Endodermal cell (in vitro differentiated cells): ENCODE results near the gene NRDE2. TPM values are rescaled to one million over a fixed set of nuclear protein-coding genes. Genes with fewer than 3 reads are reported as not detected.

ENCODE experiments used
- DNase-seq: peaks from one replicate; pipeline ENCODE4 v3.0.0-alpha.2; 2017
- H3K27ac ChIP-seq: 2 replicates; pipeline ENCODE4 v1.5.1; 2013; ENCODE audit warnings: mild to moderate bottlenecking, low read depth, low read length, moderate library complexity
- H3K27me3 ChIP-seq: 2 replicates; pipeline ENCODE4 v1.6.1; 2013; ENCODE audit warnings: mild to moderate bottlenecking, low read length, moderate library complexity; ENCODE audit not compliant: insufficient read depth, control insufficient read depth, poor library complexity, severe bottlenecking
- H3K36me3 ChIP-seq: 2 replicates; pipeline ENCODE4 v1.7.0; 2013; ENCODE audit warnings: mild to moderate bottlenecking, low read length, moderate library complexity; ENCODE audit not compliant: control insufficient read depth, insufficient read depth
- H3K4me1 ChIP-seq: one replicate; pipeline ENCODE4 v1.7.0; 2013; ENCODE audit warnings: low read length; ENCODE audit not compliant: control insufficient read depth, insufficient read depth
- H3K4me3 ChIP-seq: 2 replicates; pipeline ENCODE4 v1.5.1; 2013; ENCODE audit warnings: mild to moderate bottlenecking, low read length, moderate library complexity
- H3K9ac ChIP-seq: 2 replicates; pipeline ENCODE4 v1.6.1; 2013; ENCODE audit warnings: mild to moderate bottlenecking, low read length, moderate library complexity; ENCODE audit not compliant: poor library complexity, severe bottlenecking; ENCODE audit errors: extremely low read depth
- H3K9me3 ChIP-seq: 2 replicates; pipeline ENCODE4 v1.6.1; 2013; ENCODE audit warnings: mild to moderate bottlenecking, low read length, moderate library complexity; ENCODE audit not compliant: control insufficient read depth
- H3K27ac Mint-ChIP-seq: 2 replicates; pipeline ENCODE4 v1.8.0; 2020; ENCODE audit warnings: mixed read lengths
- H3K27me3 Mint-ChIP-seq: 2 replicates; pipeline ENCODE4 v1.8.0; 2021; ENCODE audit warnings: mild to moderate bottlenecking, mixed read lengths; ENCODE audit not compliant: insufficient read depth
- H3K36me3 Mint-ChIP-seq: 2 replicates; pipeline ENCODE4 v1.8.0; 2020; ENCODE audit warnings: low read depth, mixed read lengths
- H3K4me1 Mint-ChIP-seq: 2 replicates; pipeline ENCODE4 v1.8.0; 2020; ENCODE audit warnings: mixed read lengths
- H3K4me3 Mint-ChIP-seq: 2 replicates; pipeline ENCODE4 v1.8.0; 2020; ENCODE audit warnings: mild to moderate bottlenecking, moderate library complexity, mixed read lengths
- H3K9me3 Mint-ChIP-seq: 2 replicates; pipeline ENCODE4 v1.8.0; 2020; ENCODE audit warnings: mild to moderate bottlenecking, mixed read lengths
- WGBS, 2 experiments: methylation state at CpG; one replicate each; pipeline versions ENCODE4 v1.1.5 to v1.1.7; 2013; ENCODE audit warnings: missing lambda C conversion rate in 2 of 2, mixed read lengths in 1 of 2; ENCODE audit not compliant: insufficient coverage in 1 of 2, insufficient read length in 1 of 2; 5-methylcytosine and 5-hydroxymethylcytosine counted together
- total RNA-seq, 2 donors: library from RNA; stranded (reverse); fragmentation: NEBNext Ultra II Directional in 1 of 2; extraction: Animal tissue kit (Norgen Biotek cat#: 25700) in 1 of 2; gene quantifications; 2 replicates in 1 of 2; 3 replicates in 1 of 2; pipeline ENCODE4 v1.2.1, GENCODE V29; 2021
- TF ChIP-seq, protein P1 (sequence below): fragments of 200-600 bp; sonication (generic); conservative IDR thresholded peaks from 2 replicates; pipeline ENCODE4 v1.5.0; 2021; ENCODE audit warnings: antibody characterized with exemption, mild to moderate bottlenecking

Gene NRDE2
- total RNA-seq, 2 donors from 2014 or later, result 18.3 to 19.5 TPM

DNA sequence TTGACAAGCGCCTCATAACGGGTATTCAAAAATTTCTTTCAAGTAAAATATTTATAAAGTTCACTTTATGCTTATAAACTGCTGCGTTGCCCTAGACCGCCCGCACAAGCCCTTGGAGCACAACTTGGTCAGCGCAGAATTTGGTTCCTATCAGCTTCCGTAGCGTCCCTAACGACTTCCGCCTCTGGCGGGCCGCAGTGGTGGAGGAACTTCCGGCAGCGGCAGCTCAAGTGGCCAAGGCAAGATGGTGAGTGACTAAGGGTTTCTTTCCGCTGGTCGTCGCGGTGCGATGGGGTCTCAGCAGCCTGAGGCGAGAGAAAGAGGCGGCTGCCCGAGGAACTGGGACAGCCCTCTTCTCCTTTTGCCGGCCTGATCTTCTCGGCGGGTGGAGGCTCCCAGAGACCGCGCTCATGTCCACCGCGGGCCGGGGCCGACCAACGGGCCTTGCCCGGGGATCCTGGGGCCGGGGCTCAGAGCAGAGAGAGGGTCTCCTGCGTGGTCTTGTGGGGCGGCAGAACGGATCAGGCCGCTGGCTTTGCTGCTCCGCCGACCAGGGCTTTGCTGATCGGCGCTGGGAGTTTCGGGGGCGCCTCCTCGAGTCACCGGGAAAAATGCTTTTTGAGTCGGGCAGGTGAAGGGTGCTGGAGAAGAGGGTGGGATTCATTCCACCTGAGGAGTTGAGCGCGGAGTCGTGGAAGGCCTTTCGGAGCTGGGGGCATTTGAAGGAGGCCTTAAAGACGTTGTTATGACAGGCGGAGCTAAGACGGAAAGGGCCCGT, 75.2 kb downstream of the NRDE2 start, which contains the start of gene PSMC1:
Gene PSMC1, plus strand, starts transcription at position 200 of the 778 bp plus-strand sequence. Its CDS starts 45 bp downstream, at position 245.
- Mint-ChIP-seq H3K36me3 (peaks cover 31% of the 10 kb centered on the region), H3K27ac (peak within 1 kb of the TSS; percentile 94), H3K4me3 (peak within 1 kb of the TSS; percentile 88), H3K9me3 (peaks cover 2% of the 10 kb centered on the region), H3K27me3 (peaks cover 36% of the 10 kb centered on the region), H3K4me1 (peaks cover 12% of the 10 kb centered on the region)
- TF ChIP-seq, protein P1, sequence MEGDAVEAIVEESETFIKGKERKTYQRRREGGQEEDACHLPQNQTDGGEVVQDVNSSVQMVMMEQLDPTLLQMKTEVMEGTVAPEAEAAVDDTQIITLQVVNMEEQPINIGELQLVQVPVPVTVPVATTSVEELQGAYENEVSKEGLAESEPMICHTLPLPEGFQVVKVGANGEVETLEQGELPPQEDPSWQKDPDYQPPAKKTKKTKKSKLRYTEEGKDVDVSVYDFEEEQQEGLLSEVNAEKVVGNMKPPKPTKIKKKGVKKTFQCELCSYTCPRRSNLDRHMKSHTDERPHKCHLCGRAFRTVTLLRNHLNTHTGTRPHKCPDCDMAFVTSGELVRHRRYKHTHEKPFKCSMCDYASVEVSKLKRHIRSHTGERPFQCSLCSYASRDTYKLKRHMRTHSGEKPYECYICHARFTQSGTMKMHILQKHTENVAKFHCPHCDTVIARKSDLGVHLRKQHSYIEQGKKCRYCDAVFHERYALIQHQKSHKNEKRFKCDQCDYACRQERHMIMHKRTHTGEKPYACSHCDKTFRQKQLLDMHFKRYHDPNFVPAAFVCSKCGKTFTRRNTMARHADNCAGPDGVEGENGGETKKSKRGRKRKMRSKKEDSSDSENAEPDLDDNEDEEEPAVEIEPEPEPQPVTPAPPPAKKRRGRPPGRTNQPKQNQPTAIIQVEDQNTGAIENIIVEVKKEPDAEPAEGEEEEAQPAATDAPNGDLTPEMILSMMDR, result no peak
- Histone ChIP-seq H3K4me1 (no peaks in the 10 kb centered on the region), H3K9me3 (no peaks in the 10 kb centered on the region), H3K4me3 (peak within 1 kb of the TSS; percentile 98), H3K9ac (peak within 1 kb of the TSS; percentile 96), H3K27me3 (peaks cover 31% of the 10 kb centered on the region), H3K36me3 (peaks cover 35% of the 10 kb centered on the region), H3K27ac (peak within 1 kb of the TSS; percentile 86)
- WGBS, 2 experiments, result 0 to 1% methylated on average over 19 to 53 of the region's 55 CpGs
- peak; percentile 96 for DNase-seq

DNA sequence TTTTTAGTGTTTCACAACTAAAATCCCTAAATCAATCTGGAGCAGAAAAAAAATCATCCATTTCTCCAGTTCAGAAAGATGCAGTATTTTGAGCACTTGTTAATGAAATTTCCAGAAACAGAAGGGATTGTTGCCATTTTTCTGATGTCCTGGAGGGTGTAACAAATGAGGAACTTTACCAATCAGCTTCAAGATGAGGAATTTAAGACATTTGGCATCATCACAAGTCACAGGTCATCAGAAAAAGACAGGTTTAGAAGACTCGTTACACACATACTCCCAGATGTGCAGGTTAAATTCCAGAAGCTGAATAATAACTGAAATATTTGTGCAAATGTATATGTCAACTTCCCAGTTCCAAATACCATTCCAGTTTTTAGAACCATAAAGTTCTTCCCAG, 75.9 kb downstream of the NRDE2 start:
- H3K36me3 ChIP-seq, result peaks cover 28% of the 10 kb centered on the region
- 100% methylated on average over 1 of the region's 1 CpG for WGBS, 2 experiments
- no peaks in the 10 kb centered on the region for H3K9me3 ChIP-seq
- no peaks in the 10 kb centered on the region for H3K4me1 ChIP-seq
- peaks cover 24% of the 10 kb centered on the region for H3K36me3 Mint-ChIP-seq
- H3K4me1 Mint-ChIP-seq, result peaks cover 12% of the 10 kb centered on the region
- TF ChIP-seq, protein P1, result no peak
- peaks cover 4% of the 10 kb centered on the region for H3K9me3 Mint-ChIP-seq
- peaks cover 36% of the 10 kb centered on the region for H3K27me3 Mint-ChIP-seq
- H3K9ac ChIP-seq, result no peak overlapping the region
- H3K27me3 ChIP-seq, result peaks cover 31% of the 10 kb centered on the region
- no peak overlapping the region for H3K27ac Mint-ChIP-seq
- DNase-seq, result no peak
- H3K27ac ChIP-seq, result no peak overlapping the region
- H3K4me3 ChIP-seq, result peak overlapping the region; percentile 98
- peak overlapping the region; percentile 88 for H3K4me3 Mint-ChIP-seq

DNA sequence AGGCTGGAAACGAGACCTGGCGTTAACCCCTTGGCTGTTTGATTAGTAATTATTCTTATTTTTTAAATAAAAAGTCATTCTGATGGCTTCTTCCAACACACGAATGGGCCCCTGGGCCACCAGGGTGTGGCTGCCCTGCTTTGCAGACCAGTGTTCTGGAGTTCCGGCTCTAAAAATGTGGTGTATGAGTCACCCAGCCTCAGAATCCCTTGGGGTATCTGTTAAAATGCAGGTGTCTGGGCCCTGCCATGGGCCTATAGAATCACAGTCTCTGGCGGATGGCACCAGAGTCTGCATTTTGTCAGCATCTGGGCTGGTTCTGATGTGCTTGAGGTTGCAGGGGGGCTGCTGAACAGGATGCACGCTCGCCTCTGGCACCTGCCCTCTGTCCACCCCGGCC, 77.9 kb downstream of the NRDE2 start:
- peaks cover 10% of the 10 kb centered on the region for H3K36me3 Mint-ChIP-seq
- no peaks in the 10 kb centered on the region for H3K4me1 ChIP-seq
- no peak for DNase-seq
- 77 to 90% methylated on average over 3 to 6 of the region's 8 CpGs for WGBS, 2 experiments
- H3K9ac ChIP-seq, result no peak overlapping the region
- H3K9me3 ChIP-seq, result no peaks in the 10 kb centered on the region
- no peak overlapping the region for H3K4me3 Mint-ChIP-seq
- peaks cover 38% of the 10 kb centered on the region for H3K27me3 Mint-ChIP-seq
- peaks cover 31% of the 10 kb centered on the region for H3K27me3 ChIP-seq
- no peak overlapping the region for H3K27ac Mint-ChIP-seq
- H3K4me3 ChIP-seq, result no peak overlapping the region
- H3K27ac ChIP-seq, result no peak overlapping the region
- H3K9me3 Mint-ChIP-seq, result peaks cover 3% of the 10 kb centered on the region
- H3K4me1 Mint-ChIP-seq, result peaks cover 12% of the 10 kb centered on the region
- TF ChIP-seq, protein P1, result no peak
- peaks cover 10% of the 10 kb centered on the region for H3K36me3 ChIP-seq
